Measurements from ENCODE around the gene RASA4.
"Not testable (repeated sequence)": the region's sequence is repeated elsewhere in the genome, so short reads cannot be mapped to it uniquely, and the experiment has no call there.

DNA sequence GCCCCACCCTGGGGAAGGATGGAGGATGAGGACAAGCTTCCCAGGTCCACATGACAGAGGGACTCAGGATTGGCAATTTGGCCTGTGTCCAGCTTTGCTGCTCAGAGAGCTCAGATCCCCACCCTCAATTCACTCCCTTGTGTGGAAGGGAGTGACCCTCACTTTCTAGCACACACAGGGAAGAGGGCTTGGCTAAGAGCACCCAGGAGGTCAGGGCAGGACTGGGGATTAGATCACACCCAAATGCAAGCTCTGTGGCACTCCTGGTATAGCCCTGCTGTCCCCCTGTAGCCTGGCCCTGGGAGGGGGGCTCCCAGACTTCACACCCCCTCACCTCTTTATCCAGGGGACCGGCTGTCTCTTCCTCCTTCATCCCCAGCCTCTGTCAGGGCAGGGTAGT is 72.2 kb downstream of the RASA4 start:
- TF ChIP-seq CTCF (IDR thresholded peaks at IDR 0.05); EZH2 (IDR thresholded peaks at IDR 0.05; ENCODE audit: borderline replicate concordance, insufficient read depth, low read depth, low read length, poor library complexity, severe bottlenecking): not testable (repeated sequence)

All from B cell (primary cell).